HG02588 (cell line): Measurements from ENCODE around the gene MLF2.
A peak's percentile ranks its signal among the peaks of the same experiment; 100 is the strongest.

ENCODE experiments used
- ATAC-seq: cut with Tn5 transposase; IDR thresholded peaks from one replicate; pipeline ENCODE4 v1.9.1; 2021; ENCODE audit warnings: mild to moderate bottlenecking, moderate library complexity; ENCODE audit not compliant: unreplicated experiment

The MLF2 gene

GRCh38 chr12:6778574-6779550 is 25.9 kb upstream of the MLF2 start:
- ATAC-seq = peak; percentile 75

GRCh38 chr12:6778217-6778573 is 25.3 kb upstream of the MLF2 start:
- no peak for ATAC-seq

- ATAC-seq = no peak
These were observed 24.4 kb upstream of the MLF2 start for GRCh38 chr12:6777386-6777785.

- ATAC-seq = no peak
These were observed 22.5 kb upstream of the MLF2 start for GRCh38 chr12:6775185-6776174.

- no peak for ATAC-seq
These were observed 21.6 kb upstream of the MLF2 start for GRCh38 chr12:6774499-6775062.

- no peak for ATAC-seq
These were observed 20.8 kb upstream of the MLF2 start for GRCh38 chr12:6773590-6774351.

- ATAC-seq = no peak
These were observed 20.0 kb upstream of the MLF2 start for GRCh38 chr12:6772726-6773589.

- ATAC-seq = no peak
These were observed 19.4 kb upstream of the MLF2 start, which contains the start of gene LAG3 for GRCh38 chr12:6772331-6772695. TSS of gene LAG3 (plus strand) at chr12:6772520. CDS start at chr12:6772853, 333 bp downstream.

GRCh38 chr12:6771509-6772330 is 18.8 kb upstream of the MLF2 start:
- ATAC-seq = no peak

- ATAC-seq = no peak
These were observed 18.2 kb upstream of the MLF2 start for GRCh38 chr12:6771091-6771495.

GRCh38 chr12:6770600-6770999 is 17.7 kb upstream of the MLF2 start:
- no peak for ATAC-seq

GRCh38 chr12:6770094-6770493 is 17.2 kb upstream of the MLF2 start:
- ATAC-seq = no peak

- ATAC-seq = no peak
These were observed 16.7 kb upstream of the MLF2 start for GRCh38 chr12:6769666-6770065.

- no peak for ATAC-seq
These were observed 16.0 kb upstream of the MLF2 start for GRCh38 chr12:6768990-6769389.

- ATAC-seq = no peak
These were observed 15.5 kb upstream of the MLF2 start for GRCh38 chr12:6768437-6768914.

GRCh38 chr12:6767353-6768319 is 14.7 kb upstream of the MLF2 start:
- no peak for ATAC-seq

- ATAC-seq = peak; percentile 55
These were observed 13.9 kb upstream of the MLF2 start for GRCh38 chr12:6766651-6767349.
